Measurements from ENCODE around the gene DOK3.

- TF ChIP-seq, protein P1, sequence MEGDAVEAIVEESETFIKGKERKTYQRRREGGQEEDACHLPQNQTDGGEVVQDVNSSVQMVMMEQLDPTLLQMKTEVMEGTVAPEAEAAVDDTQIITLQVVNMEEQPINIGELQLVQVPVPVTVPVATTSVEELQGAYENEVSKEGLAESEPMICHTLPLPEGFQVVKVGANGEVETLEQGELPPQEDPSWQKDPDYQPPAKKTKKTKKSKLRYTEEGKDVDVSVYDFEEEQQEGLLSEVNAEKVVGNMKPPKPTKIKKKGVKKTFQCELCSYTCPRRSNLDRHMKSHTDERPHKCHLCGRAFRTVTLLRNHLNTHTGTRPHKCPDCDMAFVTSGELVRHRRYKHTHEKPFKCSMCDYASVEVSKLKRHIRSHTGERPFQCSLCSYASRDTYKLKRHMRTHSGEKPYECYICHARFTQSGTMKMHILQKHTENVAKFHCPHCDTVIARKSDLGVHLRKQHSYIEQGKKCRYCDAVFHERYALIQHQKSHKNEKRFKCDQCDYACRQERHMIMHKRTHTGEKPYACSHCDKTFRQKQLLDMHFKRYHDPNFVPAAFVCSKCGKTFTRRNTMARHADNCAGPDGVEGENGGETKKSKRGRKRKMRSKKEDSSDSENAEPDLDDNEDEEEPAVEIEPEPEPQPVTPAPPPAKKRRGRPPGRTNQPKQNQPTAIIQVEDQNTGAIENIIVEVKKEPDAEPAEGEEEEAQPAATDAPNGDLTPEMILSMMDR (IDR thresholded peaks at IDR 0.05; ENCODE audit: insufficient read depth, low read depth, low read length) = no peak
- no peak for TF ChIP-seq EZH2 (IDR thresholded peaks at IDR 0.05; ENCODE audit: insufficient read depth, low read length)
These were observed 47.5 kb upstream of the DOK3 start for GRCh38 chr5:177557041-177557647.
